CD14-positive monocyte (primary cell): ENCODE data around the gene KIZ. TPM values are rescaled to one million over a fixed set of nuclear protein-coding genes. Genes with fewer than 3 reads are reported as not detected.

Source experiments
- DNase-seq, 3 donors: peaks; one replicate each; pipeline ENCODE4 v3.0.0-alpha.2; 2011 to 2022
- H2AFZ ChIP-seq: 2 replicates; pipeline ENCODE4 v1.6.0; 2012; ENCODE audit warnings: mild to moderate bottlenecking, low read depth, low read length, inconsistent platforms; ENCODE audit not compliant: insufficient read depth, poor library complexity, severe bottlenecking
- H3K27ac ChIP-seq, 2 donors: 1 replicate in 1 of 2; 2 replicates in 1 of 2; pipeline ENCODE4 v1.5.1; 2012 to 2013; ENCODE audit warnings: low read length in 2 of 2, control low read depth in 1 of 2, inconsistent platforms in 1 of 2, low read depth in 1 of 2, mild to moderate bottlenecking in 1 of 2
- H3K27me3 ChIP-seq, 2 donors: one replicate each; pipeline versions ENCODE4 v1.6.0 to v1.6.1; 2011 to 2013; ENCODE audit warnings: low read length in 2 of 2; ENCODE audit not compliant: control insufficient read depth in 2 of 2, insufficient read depth in 2 of 2
- H3K36me3 ChIP-seq, 2 donors: replicated peaks in 1 of 2; 1 replicate in 1 of 2; 2 replicates in 1 of 2; pipeline versions ENCODE4 v1.5.1 to v1.6.1; 2012 to 2013; ENCODE audit warnings: low read length in 2 of 2, control low read depth in 1 of 2, inconsistent platforms in 1 of 2, mild to moderate bottlenecking in 1 of 2; ENCODE audit not compliant: insufficient read depth in 2 of 2, control insufficient read depth in 1 of 2
- H3K4me1 ChIP-seq, 2 donors: 1 replicate in 1 of 2; 2 replicates in 1 of 2; pipeline versions ENCODE4 v1.5.1 to v1.6.1; 2012 to 2013; ENCODE audit warnings: low read length in 2 of 2, control low read depth in 1 of 2, inconsistent platforms in 1 of 2, mild to moderate bottlenecking in 1 of 2, moderate library complexity in 1 of 2; ENCODE audit not compliant: insufficient read depth in 2 of 2, control insufficient read depth in 1 of 2
- H3K4me2 ChIP-seq: replicated peaks from 2 replicates; pipeline ENCODE3; 2012; ENCODE audit warnings: low read length, moderate library complexity, mild to moderate bottlenecking; ENCODE audit not compliant: poor library complexity, severe bottlenecking; ENCODE audit errors: extremely low read depth
- H3K4me3 ChIP-seq, 3 experiments: fragments of 200-600 bp in 1 of 3; sonication (generic) in 1 of 3; replicated peaks in 1 of 3; 1 replicate in 2 of 3; 2 replicates in 1 of 3; pipeline ENCODE4 v1.5.1; 2011 to 2013; ENCODE audit warnings: low read length in 3 of 3, mild to moderate bottlenecking in 3 of 3, control low read depth in 2 of 3, low read depth in 2 of 3, inconsistent platforms in 1 of 3, moderate library complexity in 1 of 3
- H3K79me2 ChIP-seq: 2 replicates; pipeline ENCODE4 v1.6.0; 2012; ENCODE audit warnings: mild to moderate bottlenecking, control low read depth, inconsistent platforms, low read length, moderate library complexity; ENCODE audit not compliant: insufficient read depth
- H3K9ac ChIP-seq: 2 replicates; pipeline ENCODE4 v1.6.0; 2017; ENCODE audit warnings: low read length, mild to moderate bottlenecking; ENCODE audit not compliant: insufficient read depth, poor library complexity, severe bottlenecking
- H3K9me3 ChIP-seq, 2 donors: replicated peaks in 1 of 2; 1 replicate in 1 of 2; 2 replicates in 1 of 2; pipeline versions ENCODE4 v1.5.1 to v1.6.1; 2012 to 2013; ENCODE audit warnings: low read length in 2 of 2, control low read depth in 1 of 2; ENCODE audit not compliant: control insufficient read depth in 1 of 2, insufficient read depth in 1 of 2
- H4K20me1 ChIP-seq: 2 replicates; pipeline ENCODE4 v1.6.0; 2012; ENCODE audit warnings: mild to moderate bottlenecking, low read length, control low read depth, moderate library complexity; ENCODE audit not compliant: insufficient read depth
- H3K27ac Mint-ChIP-seq, 7 donors: one replicate each; pipeline ENCODE4 v1.8.0; 2020; ENCODE audit warnings: mild to moderate bottlenecking in 7 of 7, mixed read lengths in 7 of 7, moderate library complexity in 6 of 7, inconsistent platforms in 2 of 7
- H3K27me3 Mint-ChIP-seq, 3 donors: one replicate each; pipeline ENCODE4 v1.8.0; 2021 to 2022; ENCODE audit warnings: low read depth in 3 of 3, mild to moderate bottlenecking in 3 of 3, mixed read lengths in 3 of 3, moderate library complexity in 3 of 3, inconsistent platforms in 1 of 3
- H3K36me3 Mint-ChIP-seq, 2 donors: one replicate each; pipeline ENCODE4 v1.8.0; 2020; ENCODE audit warnings: mixed read lengths in 2 of 2, inconsistent platforms in 1 of 2, mild to moderate bottlenecking in 1 of 2
- H3K4me1 Mint-ChIP-seq: one replicate; pipeline ENCODE4 v1.8.0; 2020; ENCODE audit warnings: mild to moderate bottlenecking, mixed read lengths
- H3K4me3 Mint-ChIP-seq, 2 donors: one replicate each; pipeline ENCODE4 v1.8.0; 2020; ENCODE audit warnings: mild to moderate bottlenecking in 2 of 2, mixed read lengths in 2 of 2, moderate library complexity in 1 of 2
- H3K9me3 Mint-ChIP-seq, 7 donors: one replicate each; pipeline ENCODE4 v1.8.0; 2020 to 2022; ENCODE audit warnings: mixed read lengths in 7 of 7, mild to moderate bottlenecking in 6 of 7, moderate library complexity in 6 of 7, inconsistent platforms in 2 of 7
- WGBS: methylation state at CpG from one replicate; pipeline ENCODE4 v1.1.5; 2013; ENCODE audit warnings: missing lambda C conversion rate; ENCODE audit not compliant: insufficient coverage; 5-methylcytosine and 5-hydroxymethylcytosine counted together
- intact Hi-C, 2 donors: fragments of 100-400 bp; cut with micrococcal nuclease; formaldehyde crosslinking; loops; one replicate each; pipeline versions ENCODE4 v1.15.0 to v1.15.1; 2023
- polyA plus RNA-seq, 3 donors: library from polyadenylated mRNA; depleted of rRNA in 1 of 3; unstranded in 2 of 3; stranded (reverse) in 1 of 3; fragments of 300-500 nt in 2 of 3; fragments of >200 nt in 1 of 3; fragmentation: Illumina TruSeq in 2 of 3; gene quantifications; 1 replicate in 2 of 3; 2 replicates in 1 of 3; pipeline ENCODE4 v1.2.3, GENCODE V29; 2012 to 2021
- TF ChIP-seq, protein P1 (sequence below): fragments of 200-600 bp; IDR thresholded peaks from one replicate; pipeline ENCODE4 v1.8.0; 2022; ENCODE audit warnings: antibody characterized with exemption, mild to moderate bottlenecking

KIZ gene
- polyA plus RNA-seq, 3 donors: 7.2 to 13.2 (median 10.2) TPM

DNA sequence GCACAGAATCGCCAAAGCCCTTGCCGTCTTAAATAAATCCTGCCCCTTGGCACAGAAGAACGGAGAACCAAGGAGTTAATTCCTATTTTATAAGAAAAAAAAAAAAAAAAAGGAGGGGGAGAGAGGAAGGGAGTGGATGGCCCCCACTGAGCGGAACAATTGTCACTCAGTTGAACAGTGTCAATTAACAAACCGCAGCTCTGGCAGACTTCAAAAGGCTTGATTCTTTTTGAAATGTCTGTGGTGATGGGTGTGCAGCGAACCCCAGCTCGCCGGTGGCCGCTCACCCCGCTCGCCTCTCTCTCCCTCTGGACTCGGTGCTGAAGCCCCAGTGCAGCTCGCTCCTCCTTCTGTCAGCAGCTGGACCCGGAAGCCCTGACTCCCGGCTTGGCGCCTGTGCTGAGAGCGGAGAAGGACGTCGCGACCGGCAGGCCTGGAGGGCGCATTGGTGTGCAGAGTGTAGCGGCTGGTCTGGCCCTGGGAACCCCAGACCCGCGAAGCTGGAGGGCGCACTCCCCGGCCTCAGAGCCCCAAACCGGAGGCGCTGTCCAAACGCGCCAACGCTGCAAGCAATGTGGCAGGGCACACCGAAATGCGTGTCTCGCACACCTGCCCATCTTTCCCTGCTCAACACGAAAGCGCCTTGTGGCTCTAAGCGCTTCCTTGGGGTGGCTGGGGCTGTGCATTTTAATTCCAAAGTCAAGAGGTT, 23.1 kb upstream of the KIZ start:
- Histone ChIP-seq H3K4me3 (peak overlapping the region; percentile 30 to 89 (median 34)), H3K9me3 (peaks cover 6 to 43% of the 10 kb centered on the region in 2 donors), H2AFZ (peak overlapping the region; percentile 95), H4K20me1 (no peaks in the 10 kb centered on the region), H3K27ac (peak overlapping the region in 1 of 2 donors; percentile 30), H3K36me3 (no peaks in the 10 kb centered on the region), H3K4me1 (peaks cover 46 to 58% of the 10 kb centered on the region in 2 donors), H3K79me2 (no peaks in the 10 kb centered on the region), H3K9ac (peak overlapping the region; percentile 13), H3K4me2 (peak overlapping the region; percentile 91), H3K27me3 (peaks cover 72 to 90% of the 10 kb centered on the region in 2 donors)
- DNase-seq: peak; percentile 36 to 55 (median 45)
- peak overlapping the region in 3 of 7 donors; percentile 32 to 82 (median 55) for H3K27ac Mint-ChIP-seq
- H3K4me1 Mint-ChIP-seq: peaks cover 50% of the 10 kb centered on the region
- H3K27me3 Mint-ChIP-seq: peaks cover 76 to 95% (median 94%) of the 10 kb centered on the region in 3 donors
- TF ChIP-seq, protein P1, sequence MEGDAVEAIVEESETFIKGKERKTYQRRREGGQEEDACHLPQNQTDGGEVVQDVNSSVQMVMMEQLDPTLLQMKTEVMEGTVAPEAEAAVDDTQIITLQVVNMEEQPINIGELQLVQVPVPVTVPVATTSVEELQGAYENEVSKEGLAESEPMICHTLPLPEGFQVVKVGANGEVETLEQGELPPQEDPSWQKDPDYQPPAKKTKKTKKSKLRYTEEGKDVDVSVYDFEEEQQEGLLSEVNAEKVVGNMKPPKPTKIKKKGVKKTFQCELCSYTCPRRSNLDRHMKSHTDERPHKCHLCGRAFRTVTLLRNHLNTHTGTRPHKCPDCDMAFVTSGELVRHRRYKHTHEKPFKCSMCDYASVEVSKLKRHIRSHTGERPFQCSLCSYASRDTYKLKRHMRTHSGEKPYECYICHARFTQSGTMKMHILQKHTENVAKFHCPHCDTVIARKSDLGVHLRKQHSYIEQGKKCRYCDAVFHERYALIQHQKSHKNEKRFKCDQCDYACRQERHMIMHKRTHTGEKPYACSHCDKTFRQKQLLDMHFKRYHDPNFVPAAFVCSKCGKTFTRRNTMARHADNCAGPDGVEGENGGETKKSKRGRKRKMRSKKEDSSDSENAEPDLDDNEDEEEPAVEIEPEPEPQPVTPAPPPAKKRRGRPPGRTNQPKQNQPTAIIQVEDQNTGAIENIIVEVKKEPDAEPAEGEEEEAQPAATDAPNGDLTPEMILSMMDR: no peak
- intact Hi-C loops: no loop called here
- peaks cover 0 to 51% (median 26%) of the 10 kb centered on the region in 7 donors for H3K9me3 Mint-ChIP-seq
- 0% methylated on average over 32 of the region's 38 CpGs for WGBS
- peaks cover 2 to 22% of the 10 kb centered on the region in 2 donors for H3K36me3 Mint-ChIP-seq
- H3K4me3 Mint-ChIP-seq: peak overlapping the region; percentile 95 to 97

DNA sequence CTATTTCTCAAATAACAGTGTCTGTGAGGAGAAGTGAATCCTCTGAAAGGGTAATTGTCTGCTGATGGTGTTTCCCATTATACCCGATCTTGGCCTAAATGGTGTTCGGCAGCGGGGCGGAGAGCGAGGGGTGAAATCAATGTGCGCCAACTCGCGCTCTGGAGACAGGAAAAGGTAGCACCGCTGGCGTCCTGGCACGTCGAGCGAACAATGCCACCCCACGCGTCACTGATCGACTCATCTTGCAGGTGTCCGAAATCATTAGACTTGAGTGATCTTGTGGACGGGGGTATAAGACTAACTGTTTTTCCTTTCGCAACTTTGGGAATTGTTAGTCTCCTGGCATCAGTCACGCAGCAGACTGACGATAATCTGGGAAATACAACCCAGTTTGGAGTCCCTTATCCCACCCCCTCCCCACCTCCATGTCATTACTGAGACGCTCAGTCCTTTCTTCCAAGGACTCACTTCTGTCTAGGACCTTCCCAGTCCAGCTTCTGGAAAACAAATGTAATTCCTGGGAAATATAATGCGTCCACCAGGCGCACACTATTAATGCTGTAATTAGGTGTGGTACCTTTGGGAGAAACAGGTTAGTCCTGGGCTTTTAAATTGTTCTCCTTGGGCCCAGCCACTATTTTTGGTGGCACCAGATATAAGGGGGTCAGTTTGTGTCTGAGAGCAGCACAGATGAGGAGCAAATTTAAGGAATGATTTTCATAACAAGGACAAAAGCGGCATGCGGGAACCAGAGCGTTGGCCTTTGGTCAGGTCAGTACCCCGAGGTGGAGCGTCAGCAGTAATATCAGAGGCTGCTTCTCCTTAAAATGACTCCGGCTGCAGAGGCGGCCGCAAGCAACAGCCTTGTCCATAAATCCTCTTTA, 22.1 kb upstream of the KIZ start:
- no peak overlapping the region for H2AFZ ChIP-seq
- H3K27ac ChIP-seq: no peak overlapping the region
- TF ChIP-seq, protein P1: no peak
- H3K4me1 ChIP-seq: peaks cover 46 to 58% of the 10 kb centered on the region in 2 donors
- intact Hi-C loops: no loop called here
- peaks cover 2 to 21% of the 10 kb centered on the region in 2 donors for H3K36me3 Mint-ChIP-seq
- no peak for DNase-seq
- no peaks in the 10 kb centered on the region for H4K20me1 ChIP-seq
- H3K9me3 Mint-ChIP-seq: peaks cover 0 to 57% (median 26%) of the 10 kb centered on the region in 7 donors
- H3K4me1 Mint-ChIP-seq: peaks cover 48% of the 10 kb centered on the region
- peak overlapping the region; percentile 91 for H3K4me2 ChIP-seq
- WGBS: 15% methylated on average over 24 of the region's 32 CpGs
- H3K9me3 ChIP-seq: peaks cover 6 to 46% of the 10 kb centered on the region in 2 donors
- peaks cover 72 to 90% of the 10 kb centered on the region in 2 donors for H3K27me3 ChIP-seq
- no peaks in the 10 kb centered on the region for H3K79me2 ChIP-seq
- no peaks in the 10 kb centered on the region for H3K36me3 ChIP-seq
- no peak overlapping the region for H3K9ac ChIP-seq
- peaks cover 76 to 95% (median 94%) of the 10 kb centered on the region in 3 donors for H3K27me3 Mint-ChIP-seq
- peak overlapping the region in 1 of 7 donors; percentile 33 for H3K27ac Mint-ChIP-seq
- peak overlapping the region; percentile 95 to 97 for H3K4me3 Mint-ChIP-seq
- peak overlapping the region in 1 of 3 experiments; percentile 89 for H3K4me3 ChIP-seq
